Measurements from ENCODE around the gene ATP7A. TPM values are rescaled to one million over a fixed set of nuclear protein-coding genes. Genes with fewer than 3 reads are reported as not detected.

Gene ATP7A
- total RNA-seq, 4 donors from 2014 or later: 6.5 to 8.8 (median 6.8) TPM

DNA sequence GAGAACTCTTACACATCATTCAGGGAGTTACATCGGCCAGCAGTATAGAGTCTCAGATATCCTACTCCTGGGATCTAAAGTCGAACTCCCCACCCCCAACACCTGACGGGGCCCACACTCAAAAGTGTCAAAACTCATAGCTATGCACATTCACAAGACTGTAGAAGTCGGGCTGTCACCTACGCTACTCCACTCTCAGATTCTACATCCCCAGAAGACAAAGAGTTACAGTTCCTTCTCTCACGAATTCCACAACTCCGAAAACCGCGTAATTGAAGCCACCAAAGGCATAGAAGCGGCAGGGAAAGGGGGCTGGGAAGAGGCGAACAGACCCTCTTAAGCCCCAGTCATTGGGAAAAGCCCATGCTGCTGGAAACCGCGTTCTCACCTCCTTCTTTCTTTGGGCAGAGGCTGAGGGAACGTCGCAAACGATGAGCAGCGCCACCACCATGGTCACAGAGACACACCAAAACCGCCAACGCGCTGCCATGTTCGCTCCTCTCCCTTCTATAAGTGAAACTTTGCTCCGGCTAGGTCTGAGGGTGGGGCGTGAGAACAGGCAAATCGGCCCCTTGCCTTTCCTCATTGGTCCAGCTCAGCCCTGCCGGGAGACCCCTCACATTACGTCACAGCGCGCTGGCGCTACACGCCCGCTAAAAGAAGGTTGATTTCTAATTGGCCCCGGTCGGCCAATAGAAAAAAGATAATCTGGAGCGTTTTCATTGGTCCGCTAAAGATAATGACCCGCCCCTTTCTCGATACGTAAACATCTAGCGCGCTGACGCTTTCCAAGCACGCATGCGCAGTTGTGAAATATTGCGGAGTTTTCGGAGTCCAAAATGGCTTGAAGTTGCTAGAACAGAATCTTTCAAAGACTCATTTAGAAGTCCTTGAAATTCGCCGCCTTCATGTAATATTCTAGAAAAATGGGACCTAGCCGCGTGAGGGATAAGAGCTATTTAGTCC is 15.3 kb upstream of the ATP7A start, which contains the start of gene MAGT1:
MAGT1 (minus strand) TSS at position 515 of the 966 bp plus-strand sequence; CDS start at position 490, 25 bp downstream.
- no peaks in the 10 kb centered on the region for H3K9me3 ChIP-seq
- H3K4me3 ChIP-seq: peak within 1 kb of the TSS; percentile 43 to 70 (median 65)
- peak; percentile 88 to 93 for TF ChIP-seq POLR2A (IDR thresholded peaks at IDR 0.05)
- TF ChIP-seq, protein P1, sequence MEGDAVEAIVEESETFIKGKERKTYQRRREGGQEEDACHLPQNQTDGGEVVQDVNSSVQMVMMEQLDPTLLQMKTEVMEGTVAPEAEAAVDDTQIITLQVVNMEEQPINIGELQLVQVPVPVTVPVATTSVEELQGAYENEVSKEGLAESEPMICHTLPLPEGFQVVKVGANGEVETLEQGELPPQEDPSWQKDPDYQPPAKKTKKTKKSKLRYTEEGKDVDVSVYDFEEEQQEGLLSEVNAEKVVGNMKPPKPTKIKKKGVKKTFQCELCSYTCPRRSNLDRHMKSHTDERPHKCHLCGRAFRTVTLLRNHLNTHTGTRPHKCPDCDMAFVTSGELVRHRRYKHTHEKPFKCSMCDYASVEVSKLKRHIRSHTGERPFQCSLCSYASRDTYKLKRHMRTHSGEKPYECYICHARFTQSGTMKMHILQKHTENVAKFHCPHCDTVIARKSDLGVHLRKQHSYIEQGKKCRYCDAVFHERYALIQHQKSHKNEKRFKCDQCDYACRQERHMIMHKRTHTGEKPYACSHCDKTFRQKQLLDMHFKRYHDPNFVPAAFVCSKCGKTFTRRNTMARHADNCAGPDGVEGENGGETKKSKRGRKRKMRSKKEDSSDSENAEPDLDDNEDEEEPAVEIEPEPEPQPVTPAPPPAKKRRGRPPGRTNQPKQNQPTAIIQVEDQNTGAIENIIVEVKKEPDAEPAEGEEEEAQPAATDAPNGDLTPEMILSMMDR (IDR thresholded peaks at IDR 0.05): no peak

DNA sequence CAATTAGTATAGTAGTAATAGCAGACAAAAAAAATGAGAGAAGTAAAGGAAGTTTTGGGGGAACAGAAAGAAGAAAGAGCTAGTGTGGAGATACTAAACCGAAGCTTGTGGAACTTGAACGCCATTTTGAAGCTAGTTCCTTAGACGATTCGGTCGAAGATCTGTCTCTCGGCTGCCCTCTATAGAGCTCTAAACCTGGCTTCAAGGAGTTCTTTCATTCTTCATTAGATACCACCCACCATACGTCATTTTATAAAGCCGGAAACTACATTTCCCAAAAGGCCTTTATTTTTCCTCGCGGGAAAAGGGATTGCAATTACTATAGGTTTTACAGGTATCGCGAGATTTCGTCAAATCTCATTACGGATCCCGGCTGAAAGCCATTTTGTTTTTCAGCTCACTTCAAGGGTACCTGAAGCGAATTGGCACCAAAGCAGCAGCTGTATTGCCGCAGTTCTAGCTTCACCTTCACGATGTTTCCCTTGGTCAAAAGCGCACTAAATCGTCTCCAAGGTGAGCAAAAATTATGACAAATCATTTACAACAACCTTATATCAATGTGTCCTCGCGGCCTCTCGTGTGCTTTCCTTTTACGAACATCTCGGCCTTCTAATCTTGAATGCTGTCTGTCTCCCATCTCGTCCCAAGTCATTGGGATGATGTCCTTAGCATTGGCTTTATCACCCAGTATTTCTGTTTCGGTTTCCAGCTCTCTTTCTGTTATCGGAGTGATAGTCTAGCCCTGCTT is 11.2 kb upstream of the ATP7A start, which contains the start of gene COX7B:
COX7B (plus strand) TSS at position 388 of the 748 bp plus-strand sequence; CDS start at position 474, 86 bp downstream.
- peak; percentile 54 to 85 (median 57) for DNase-seq
- TF ChIP-seq, protein P1 (IDR thresholded peaks at IDR 0.05): peak in 4 of 6 experiments; percentile 17 to 50 (median 40)
- TF ChIP-seq POLR2A (IDR thresholded peaks at IDR 0.05): peak; percentile 78 to 85
- no peaks in the 10 kb centered on the region for H3K4me1 ChIP-seq
- peak within 1 kb of the TSS; percentile 66 to 90 (median 89) for H3K27ac ChIP-seq
- H3K4me3 ChIP-seq: peak within 1 kb of the TSS; percentile 43 to 68 (median 58)
- peaks cover 0 to 18% (median 0%) of the 10 kb centered on the region in 3 donors for H3K36me3 ChIP-seq
- H3K9me3 ChIP-seq: no peaks in the 10 kb centered on the region
- H3K27me3 ChIP-seq: no peaks in the 10 kb centered on the region

More for the DNA sequence above, 15.3 kb upstream of the ATP7A start, which contains the start of gene MAGT1:
- H3K27ac ChIP-seq: peak within 1 kb of the TSS; percentile 70 to 94 (median 94)
- no peaks in the 10 kb centered on the region for H3K4me1 ChIP-seq
- no peaks in the 10 kb centered on the region for H3K36me3 ChIP-seq
- peak; percentile 85 to 96 (median 88) for DNase-seq
- H3K27me3 ChIP-seq: no peaks in the 10 kb centered on the region

DNA sequence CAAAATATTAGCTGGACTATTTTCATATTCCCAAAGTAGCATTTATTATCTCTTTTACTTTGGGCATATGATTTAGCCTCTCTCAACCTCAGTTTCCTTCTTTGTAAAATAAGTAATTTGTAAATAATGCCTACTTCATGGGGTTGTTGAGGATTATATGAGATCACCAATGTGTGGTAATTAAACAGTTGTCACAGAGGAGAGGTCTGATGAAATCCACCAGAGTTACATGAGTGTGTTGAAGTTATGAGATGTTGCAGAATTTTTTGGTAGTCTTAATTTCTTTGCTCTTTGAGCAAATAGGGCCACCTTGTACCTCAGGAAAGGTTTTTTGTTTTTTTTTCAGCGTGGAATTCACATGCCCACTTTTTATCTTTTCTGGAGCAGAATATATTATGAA is 9.8 kb upstream of the ATP7A start:
- no peak for DNase-seq
- TF ChIP-seq POLR2A (IDR thresholded peaks at IDR 0.05): no peak
- TF ChIP-seq, protein P1 (IDR thresholded peaks at IDR 0.05): no peak
- Histone ChIP-seq H3K36me3 (peaks cover 0 to 27% (median 0%) of the 10 kb centered on the region in 3 donors), H3K27me3 (no peaks in the 10 kb centered on the region), H3K27ac (peak overlapping the region; percentile 66 to 90 (median 89)), H3K4me1 (no peaks in the 10 kb centered on the region), H3K4me3 (peak overlapping the region in 3 of 4 donors; percentile 57 to 68 (median 58)), H3K9me3 (no peaks in the 10 kb centered on the region)

DNA sequence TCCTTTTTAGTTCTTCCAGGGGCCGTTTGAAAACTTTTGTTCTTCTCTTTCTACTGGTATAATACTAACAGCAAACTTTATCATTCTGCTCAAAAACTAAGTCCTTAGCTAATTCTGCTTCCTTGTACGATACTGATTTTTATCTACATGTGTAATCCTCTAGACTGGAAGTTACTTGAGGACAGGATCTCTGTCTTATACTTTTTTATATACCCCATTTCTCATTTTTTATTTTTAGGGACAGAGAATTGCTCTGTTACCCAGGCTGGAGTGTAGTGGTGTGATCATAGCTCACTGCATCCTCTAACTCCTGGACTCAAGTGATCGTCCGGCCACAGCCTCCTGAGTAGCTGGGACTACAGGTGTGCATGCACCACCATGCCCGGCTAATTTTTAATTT is 9.0 kb upstream of the ATP7A start:
- Histone ChIP-seq H3K27ac (no peak overlapping the region), H3K36me3 (peaks cover 0 to 27% (median 0%) of the 10 kb centered on the region in 3 donors), H3K4me3 (peak overlapping the region in 2 of 4 donors; percentile 16 to 68), H3K4me1 (no peaks in the 10 kb centered on the region), H3K27me3 (no peaks in the 10 kb centered on the region), H3K9me3 (no peaks in the 10 kb centered on the region)
- no peak for TF ChIP-seq POLR2A (IDR thresholded peaks at IDR 0.05)
- TF ChIP-seq, protein P1 (IDR thresholded peaks at IDR 0.05): no peak
- DNase-seq: no peak

DNA sequence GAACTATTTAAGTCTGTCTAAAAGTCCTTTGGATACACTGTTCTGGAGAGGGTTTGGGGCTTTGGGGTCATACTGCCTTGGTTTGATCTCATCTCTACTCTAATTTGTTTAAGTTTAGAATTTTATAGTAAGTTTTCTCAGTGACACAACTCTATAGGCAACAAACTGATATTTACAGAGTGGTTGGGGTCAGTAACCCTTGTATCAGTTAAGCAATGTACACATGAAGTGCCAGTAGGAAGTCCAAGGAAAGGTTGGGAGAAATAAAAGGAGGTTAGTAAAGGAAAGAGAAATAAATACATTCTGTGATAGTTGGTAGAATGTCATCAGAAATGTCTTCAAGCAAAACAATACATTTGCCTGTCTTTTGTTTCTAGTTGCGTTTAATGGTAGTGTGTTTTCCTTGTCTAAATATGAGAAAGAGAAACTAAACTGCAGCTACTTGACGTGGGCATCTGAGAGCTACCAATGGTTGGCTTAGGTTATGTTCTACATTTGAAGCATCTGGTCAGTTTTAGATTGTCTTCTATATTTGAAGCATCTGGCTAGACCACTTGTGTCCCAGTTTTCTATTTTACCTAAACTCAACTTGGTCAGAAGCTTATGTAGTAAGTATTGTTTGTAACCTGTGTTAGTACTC is 6.9 kb downstream of the ATP7A start:
- Histone ChIP-seq H3K9me3 (no peaks in the 10 kb centered on the region), H3K27me3 (no peaks in the 10 kb centered on the region), H3K27ac (no peak overlapping the region), H3K4me3 (no peak overlapping the region), H3K36me3 (no peaks in the 10 kb centered on the region), H3K4me1 (no peaks in the 10 kb centered on the region)
- DNase-seq: no peak
- TF ChIP-seq, protein P1 (IDR thresholded peaks at IDR 0.05): no peak
- TF ChIP-seq POLR2A (IDR thresholded peaks at IDR 0.05): no peak

Data from Peyer's patch (tissue), 4 donors.